NCI-H146 treated with DMSO at 0.1 percent for 48 hours (cell line): ENCODE data around the gene CACNA1H.

Experiments
- DNase-seq: peaks from one replicate; lab custom pipeline; 2025; ENCODE audit not compliant: unreplicated experiment; lab: John Stamatoyannopoulos, UW

Gene CACNA1H

DNA sequence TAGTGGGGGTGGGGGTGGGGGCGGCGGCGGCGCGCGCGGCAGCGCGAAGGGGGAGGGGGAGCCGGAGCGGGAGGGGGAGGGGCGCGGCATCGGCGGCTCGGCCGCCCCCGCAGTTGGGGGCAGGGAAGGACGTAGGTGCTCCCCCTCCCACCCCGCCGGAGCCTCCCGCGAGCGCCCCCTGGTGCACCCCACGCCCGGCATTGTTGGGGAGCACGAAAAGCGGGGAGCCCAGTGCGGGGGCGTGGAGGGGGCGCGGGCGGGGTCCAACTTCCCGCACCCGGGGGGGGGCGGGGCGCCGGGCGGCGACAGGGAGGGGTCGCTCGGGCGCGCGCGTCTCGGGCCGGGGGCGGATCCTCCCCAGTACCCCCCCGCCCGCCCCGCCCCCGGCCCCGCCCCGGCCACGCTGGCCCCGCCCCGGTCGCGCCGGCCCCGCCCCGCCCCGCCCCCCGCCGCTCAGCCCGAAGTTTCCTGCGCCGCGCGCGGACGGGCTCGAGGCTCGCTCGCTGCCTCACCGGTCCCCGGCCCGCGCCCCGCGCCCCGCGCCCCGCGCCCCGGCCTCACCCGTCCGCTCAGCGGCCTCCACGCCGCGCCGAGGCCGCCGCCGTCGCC, at the start of gene CACNA1H:
TSS of gene CACNA1H (plus strand) at position 456 of the 609 bp plus-strand sequence. CDS start 632 bp downstream, outside the sequence.
- no peak for DNase-seq

GRCh38 chr16:1103636-1103980, 49.3 kb upstream of the CACNA1H start:
- DNase-seq, result no peak

- no peak for DNase-seq
These were observed 46.9 kb upstream of the CACNA1H start for GRCh38 chr16:1105888-1106620.

DNA sequence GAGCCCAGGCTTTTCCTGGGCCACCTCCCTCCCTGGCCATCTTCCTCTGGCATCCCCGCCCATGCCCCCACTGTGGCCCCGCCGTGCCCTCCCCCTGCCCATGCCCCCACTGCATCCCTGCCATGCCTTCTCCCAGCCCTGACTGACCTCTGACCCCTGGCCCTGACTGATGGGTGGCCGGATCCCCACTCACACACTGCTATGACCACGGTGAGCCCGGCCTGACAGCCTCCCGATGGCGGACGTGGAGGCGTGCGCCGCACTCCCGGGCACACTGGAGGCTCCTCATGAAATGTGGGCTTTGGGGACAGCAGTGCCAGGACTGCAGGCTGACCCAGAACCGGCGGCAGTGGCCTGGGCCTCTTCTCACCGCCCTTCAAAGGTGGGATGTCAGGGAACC, 46.2 kb upstream of the CACNA1H start:
- no peak for DNase-seq

DNA sequence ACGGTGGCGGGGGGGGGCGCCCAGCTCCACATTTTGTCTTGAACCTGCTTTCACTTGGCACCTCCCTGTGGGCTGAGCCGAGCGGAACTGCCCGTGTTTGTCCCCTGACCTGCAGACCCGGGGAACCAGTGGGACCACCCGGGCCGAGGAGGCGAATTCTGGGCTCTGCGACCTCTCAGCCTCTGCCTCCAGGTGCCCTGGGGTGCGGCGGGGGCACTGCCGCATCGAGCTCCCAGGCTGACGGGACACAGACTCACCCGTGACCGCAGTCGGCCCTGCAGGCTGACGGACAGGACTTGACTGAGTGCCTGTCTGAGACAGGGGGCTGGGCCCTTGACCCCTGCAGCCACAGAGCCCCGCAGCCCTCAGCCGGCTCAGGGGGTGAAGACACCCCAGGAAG, 45.8 kb upstream of the CACNA1H start:
- no peak for DNase-seq

DNA sequence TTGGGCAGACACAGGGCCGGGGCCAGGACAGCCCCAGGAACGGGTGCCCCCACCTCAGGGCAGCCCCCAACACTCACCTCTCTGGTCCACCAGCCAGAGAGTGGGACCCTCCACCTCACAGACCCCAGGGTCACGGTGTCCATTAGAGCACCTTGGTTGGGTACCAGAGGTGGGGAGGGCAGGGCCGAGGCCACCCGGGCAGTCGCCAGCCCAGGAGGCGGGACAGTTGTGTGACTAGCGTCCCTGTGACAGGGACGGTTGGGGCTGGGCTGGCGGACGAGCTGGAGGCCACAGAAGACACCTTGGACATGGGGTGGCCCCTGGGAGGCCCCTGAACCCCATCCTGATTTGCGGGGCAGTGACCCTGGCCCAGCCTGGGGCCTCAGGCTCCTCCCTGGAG, 45.2 kb upstream of the CACNA1H start:
- DNase-seq, result no peak

GRCh38 chr16:1108299-1109252, 44.3 kb upstream of the CACNA1H start:
- no peak for DNase-seq

DNA sequence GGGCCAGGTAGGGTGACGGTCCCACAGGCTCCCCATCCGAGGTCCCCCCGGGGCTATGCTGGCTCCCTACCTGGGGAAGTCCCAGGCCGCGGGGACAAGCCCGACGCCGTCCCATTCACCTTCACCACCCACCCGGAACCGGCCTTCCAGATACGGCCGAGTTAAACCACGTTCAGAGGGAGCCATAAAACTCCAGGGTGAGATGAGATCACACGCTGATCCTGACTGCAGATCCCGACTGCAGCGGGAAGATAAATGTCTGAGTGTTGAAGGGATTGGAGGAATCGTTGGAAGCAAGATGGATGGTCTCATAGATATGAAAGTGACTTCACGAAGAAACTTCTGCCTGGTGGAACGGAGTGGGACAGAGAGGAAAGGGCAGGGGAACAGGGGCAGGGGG, 43.3 kb upstream of the CACNA1H start:
- DNase-seq, result no peak

GRCh38 chr16:1112506-1113184, 40.3 kb upstream of the CACNA1H start:
- no peak for DNase-seq

DNA sequence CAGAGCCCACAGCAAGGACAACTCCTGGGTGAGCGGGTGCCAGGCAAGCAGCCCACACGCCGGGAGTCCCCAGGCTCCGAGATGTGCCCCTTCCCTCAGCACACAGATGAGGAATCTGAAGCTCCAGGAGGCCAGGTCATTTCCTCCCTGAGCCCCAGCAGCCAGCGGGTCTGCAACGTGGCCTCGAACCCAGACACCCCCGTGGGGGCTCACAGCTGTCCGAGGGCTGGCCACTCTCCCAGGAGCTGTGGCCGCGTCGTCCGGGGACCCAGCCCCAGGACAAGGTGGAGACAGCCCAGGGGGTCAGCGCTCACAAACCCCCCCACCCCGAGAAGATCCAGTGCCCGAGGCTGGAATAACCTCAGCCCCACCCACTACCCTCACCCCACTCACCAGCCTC, 39.4 kb upstream of the CACNA1H start:
- DNase-seq, result no peak

GRCh38 chr16:1113889-1114526, 38.9 kb upstream of the CACNA1H start:
- no peak for DNase-seq

DNA sequence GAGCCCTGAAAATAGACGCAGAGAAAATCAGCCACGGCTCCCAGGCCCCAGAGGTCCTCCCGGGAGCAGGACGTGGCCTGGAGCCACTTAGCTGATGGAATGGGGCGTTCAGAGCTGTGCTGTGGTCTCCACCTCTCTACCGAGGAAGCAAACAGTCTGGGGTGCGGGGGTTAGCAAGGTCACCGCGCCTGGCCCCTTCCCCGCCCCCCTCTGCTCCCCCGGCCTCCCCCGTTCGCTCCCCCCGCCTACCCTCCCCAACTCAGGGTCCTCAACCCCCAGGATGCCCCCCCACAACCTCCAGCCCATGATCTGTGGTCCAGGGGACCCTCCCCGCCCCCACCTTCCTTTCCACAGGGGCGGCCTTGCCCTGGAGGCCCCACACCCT, 36.2 kb upstream of the CACNA1H start:
- no peak for DNase-seq

- DNase-seq, result no peak
These were observed 35.6 kb upstream of the CACNA1H start for GRCh38 chr16:1117176-1117900.

- no peak for DNase-seq
These were observed 35.0 kb upstream of the CACNA1H start for GRCh38 chr16:1117926-1118325.

DNA sequence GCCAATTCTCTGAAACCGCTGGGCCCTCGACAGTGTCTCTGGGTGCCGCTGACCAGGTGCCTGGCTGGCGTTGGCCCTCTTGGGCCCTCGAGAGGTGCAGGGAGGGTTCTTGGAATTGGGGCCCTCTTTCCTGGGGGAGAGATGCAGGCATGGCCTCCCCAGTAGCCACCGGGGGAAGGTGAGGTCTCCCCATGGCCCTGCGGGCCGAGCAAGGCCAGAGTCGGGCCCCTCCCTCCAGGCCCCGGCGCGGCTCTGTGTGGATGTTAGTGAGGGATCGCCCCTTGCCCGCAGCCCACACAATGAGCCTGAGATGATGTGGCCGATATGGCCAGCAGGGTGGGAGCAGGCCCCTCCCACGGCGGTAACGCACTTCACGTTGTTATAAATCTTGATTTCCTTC, 33.8 kb upstream of the CACNA1H start:
- DNase-seq, result no peak

- no peak for DNase-seq
These were observed 32.9 kb upstream of the CACNA1H start for GRCh38 chr16:1119766-1120576.

- DNase-seq, result no peak
These were observed 32.3 kb upstream of the CACNA1H start for GRCh38 chr16:1120577-1120941.

GRCh38 chr16:1121009-1121408, 31.9 kb upstream of the CACNA1H start:
- DNase-seq, result no peak

DNA sequence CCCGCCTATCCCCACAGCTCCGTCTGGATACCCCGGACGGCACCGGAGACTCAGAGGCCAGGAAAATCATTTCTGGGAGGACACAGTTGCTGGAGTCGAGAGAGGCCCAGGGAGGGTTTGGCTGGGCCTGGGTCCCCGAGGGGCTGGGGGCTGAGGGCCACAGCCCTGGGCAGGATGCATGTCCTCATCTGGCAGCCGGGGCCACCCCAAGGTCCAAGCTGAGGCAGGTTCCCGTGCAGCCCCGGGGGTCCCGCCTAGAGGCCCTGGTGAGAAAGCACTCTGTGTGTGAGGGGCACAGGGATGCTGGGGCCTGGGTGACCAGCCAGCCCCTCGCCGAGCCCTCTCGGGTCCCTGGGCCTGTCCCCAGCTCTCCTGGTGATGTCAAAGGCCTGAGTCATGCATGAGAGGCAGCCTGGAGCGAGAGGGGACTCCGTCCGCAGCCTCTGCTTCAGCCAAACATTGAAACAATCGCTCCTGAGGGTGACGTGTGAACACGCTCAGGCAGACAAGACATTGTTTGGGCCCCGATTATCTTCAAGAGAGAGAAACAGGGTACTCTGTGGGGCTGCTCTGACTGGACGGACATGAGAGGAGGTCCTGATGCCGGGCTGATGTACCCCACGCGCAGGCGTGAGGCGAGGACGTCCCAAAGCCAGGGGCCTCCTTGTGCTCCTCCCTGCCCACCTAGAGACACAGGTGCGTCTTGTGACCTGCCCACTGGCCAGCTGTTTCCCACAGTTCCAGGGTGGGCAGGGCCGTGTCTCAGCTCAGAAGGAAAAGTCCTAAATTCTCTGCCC, 31.1 kb upstream of the CACNA1H start:
- DNase-seq, result no peak
